ENCODE measurements around the gene SRRM4. TPM values are rescaled to one million over a fixed set of nuclear protein-coding genes. Genes with fewer than 3 reads are reported as not detected.

The SRRM4 gene
- total and polyA plus RNA-seq, 4 donors, result not detected

DNA sequence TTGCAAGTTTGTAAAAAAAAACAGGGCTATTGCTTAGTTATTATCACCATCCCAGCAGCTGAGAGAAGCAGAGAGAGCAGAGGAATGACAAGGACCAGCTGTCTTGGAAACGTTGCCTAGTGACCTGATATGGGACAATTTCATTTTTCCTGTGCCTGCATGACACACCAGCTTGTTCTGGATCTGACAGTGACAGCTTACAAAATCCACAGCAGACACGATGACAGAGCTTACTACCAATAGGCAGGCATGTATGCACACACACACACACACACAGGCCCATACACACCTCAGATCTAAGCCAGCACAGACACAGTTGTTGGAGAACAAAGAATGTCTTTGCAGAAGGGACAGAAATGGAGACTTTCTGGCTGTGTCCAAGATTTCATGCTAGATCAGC, 222.8 kb downstream of the SRRM4 start:
- H3K9ac ChIP-seq (ENCODE audit: low read depth in 1 of 2, low read length in 2 of 2), result no peak overlapping the region
- H3K4me3 ChIP-seq (ENCODE audit: low read depth in 1 of 3, low read length in 3 of 3), result no peak overlapping the region
- no peaks in the 10 kb centered on the region for H3K36me3 ChIP-seq (ENCODE audit: control insufficient read depth in 4 of 4, insufficient read depth in 3 of 4, low read depth in 1 of 4, low read length in 3 of 4)
- H3K27ac ChIP-seq (ENCODE audit: low read depth in 1 of 2, low read length in 2 of 2), result no peak overlapping the region
- WGBS, result 34% methylated on average over 2 of the region's 2 CpGs
- peaks cover 0 to 5% (median 0%) of the 10 kb centered on the region in 4 donors for H3K27me3 ChIP-seq (ENCODE audit: control insufficient read depth in 4 of 4, insufficient read depth in 4 of 4, low read length in 3 of 4)
- no peak for TF ChIP-seq FOXA1 (IDR thresholded peaks at IDR 0.05)
- TF ChIP-seq, protein P1, sequence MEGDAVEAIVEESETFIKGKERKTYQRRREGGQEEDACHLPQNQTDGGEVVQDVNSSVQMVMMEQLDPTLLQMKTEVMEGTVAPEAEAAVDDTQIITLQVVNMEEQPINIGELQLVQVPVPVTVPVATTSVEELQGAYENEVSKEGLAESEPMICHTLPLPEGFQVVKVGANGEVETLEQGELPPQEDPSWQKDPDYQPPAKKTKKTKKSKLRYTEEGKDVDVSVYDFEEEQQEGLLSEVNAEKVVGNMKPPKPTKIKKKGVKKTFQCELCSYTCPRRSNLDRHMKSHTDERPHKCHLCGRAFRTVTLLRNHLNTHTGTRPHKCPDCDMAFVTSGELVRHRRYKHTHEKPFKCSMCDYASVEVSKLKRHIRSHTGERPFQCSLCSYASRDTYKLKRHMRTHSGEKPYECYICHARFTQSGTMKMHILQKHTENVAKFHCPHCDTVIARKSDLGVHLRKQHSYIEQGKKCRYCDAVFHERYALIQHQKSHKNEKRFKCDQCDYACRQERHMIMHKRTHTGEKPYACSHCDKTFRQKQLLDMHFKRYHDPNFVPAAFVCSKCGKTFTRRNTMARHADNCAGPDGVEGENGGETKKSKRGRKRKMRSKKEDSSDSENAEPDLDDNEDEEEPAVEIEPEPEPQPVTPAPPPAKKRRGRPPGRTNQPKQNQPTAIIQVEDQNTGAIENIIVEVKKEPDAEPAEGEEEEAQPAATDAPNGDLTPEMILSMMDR (IDR thresholded peaks at IDR 0.05; ENCODE audit: low read depth, low read length, missing input control), result no peak
- TF ChIP-seq, protein P2, sequence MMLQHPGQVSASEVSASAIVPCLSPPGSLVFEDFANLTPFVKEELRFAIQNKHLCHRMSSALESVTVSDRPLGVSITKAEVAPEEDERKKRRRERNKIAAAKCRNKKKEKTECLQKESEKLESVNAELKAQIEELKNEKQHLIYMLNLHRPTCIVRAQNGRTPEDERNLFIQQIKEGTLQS (IDR thresholded peaks at IDR 0.05), result no peak
- TF ChIP-seq, protein P3, sequence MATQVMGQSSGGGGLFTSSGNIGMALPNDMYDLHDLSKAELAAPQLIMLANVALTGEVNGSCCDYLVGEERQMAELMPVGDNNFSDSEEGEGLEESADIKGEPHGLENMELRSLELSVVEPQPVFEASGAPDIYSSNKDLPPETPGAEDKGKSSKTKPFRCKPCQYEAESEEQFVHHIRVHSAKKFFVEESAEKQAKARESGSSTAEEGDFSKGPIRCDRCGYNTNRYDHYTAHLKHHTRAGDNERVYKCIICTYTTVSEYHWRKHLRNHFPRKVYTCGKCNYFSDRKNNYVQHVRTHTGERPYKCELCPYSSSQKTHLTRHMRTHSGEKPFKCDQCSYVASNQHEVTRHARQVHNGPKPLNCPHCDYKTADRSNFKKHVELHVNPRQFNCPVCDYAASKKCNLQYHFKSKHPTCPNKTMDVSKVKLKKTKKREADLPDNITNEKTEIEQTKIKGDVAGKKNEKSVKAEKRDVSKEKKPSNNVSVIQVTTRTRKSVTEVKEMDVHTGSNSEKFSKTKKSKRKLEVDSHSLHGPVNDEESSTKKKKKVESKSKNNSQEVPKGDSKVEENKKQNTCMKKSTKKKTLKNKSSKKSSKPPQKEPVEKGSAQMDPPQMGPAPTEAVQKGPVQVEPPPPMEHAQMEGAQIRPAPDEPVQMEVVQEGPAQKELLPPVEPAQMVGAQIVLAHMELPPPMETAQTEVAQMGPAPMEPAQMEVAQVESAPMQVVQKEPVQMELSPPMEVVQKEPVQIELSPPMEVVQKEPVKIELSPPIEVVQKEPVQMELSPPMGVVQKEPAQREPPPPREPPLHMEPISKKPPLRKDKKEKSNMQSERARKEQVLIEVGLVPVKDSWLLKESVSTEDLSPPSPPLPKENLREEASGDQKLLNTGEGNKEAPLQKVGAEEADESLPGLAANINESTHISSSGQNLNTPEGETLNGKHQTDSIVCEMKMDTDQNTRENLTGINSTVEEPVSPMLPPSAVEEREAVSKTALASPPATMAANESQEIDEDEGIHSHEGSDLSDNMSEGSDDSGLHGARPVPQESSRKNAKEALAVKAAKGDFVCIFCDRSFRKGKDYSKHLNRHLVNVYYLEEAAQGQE (IDR thresholded peaks at IDR 0.05), result no peak
- TF ChIP-seq, protein P4, sequence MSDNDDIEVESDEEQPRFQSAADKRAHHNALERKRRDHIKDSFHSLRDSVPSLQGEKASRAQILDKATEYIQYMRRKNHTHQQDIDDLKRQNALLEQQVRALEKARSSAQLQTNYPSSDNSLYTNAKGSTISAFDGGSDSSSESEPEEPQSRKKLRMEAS (IDR thresholded peaks at IDR 0.05), result no peak
- no peak for TF ChIP-seq HNF4A (conservative IDR thresholded peaks at IDR 0.05)
- no peak for TF ChIP-seq HNF4G (IDR thresholded peaks at IDR 0.05)
- TF ChIP-seq, protein P5, sequence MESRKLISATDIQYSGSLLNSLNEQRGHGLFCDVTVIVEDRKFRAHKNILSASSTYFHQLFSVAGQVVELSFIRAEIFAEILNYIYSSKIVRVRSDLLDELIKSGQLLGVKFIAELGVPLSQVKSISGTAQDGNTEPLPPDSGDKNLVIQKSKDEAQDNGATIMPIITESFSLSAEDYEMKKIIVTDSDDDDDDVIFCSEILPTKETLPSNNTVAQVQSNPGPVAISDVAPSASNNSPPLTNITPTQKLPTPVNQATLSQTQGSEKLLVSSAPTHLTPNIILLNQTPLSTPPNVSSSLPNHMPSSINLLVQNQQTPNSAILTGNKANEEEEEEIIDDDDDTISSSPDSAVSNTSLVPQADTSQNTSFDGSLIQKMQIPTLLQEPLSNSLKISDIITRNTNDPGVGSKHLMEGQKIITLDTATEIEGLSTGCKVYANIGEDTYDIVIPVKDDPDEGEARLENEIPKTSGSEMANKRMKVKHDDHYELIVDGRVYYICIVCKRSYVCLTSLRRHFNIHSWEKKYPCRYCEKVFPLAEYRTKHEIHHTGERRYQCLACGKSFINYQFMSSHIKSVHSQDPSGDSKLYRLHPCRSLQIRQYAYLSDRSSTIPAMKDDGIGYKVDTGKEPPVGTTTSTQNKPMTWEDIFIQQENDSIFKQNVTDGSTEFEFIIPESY (IDR thresholded peaks at IDR 0.05), result no peak
- no peak for TF ChIP-seq JUND (IDR thresholded peaks at IDR 0.05)
- TF ChIP-seq EGR1 (IDR thresholded peaks at IDR 0.05; ENCODE audit: low read depth in 2 of 2), result no peak
- TF ChIP-seq FOXA2 (IDR thresholded peaks at IDR 0.05), result no peak
- no peak for TF ChIP-seq YY1 (IDR thresholded peaks at IDR 0.05)
- TF ChIP-seq TAF1 (conservative IDR thresholded peaks at IDR 0.05), result no peak
- TF ChIP-seq NR2F2 (IDR thresholded peaks at IDR 0.05), result no peak
- no peak for TF ChIP-seq SP1 (IDR thresholded peaks at IDR 0.05)
- no peak for TF ChIP-seq RXRA (IDR thresholded peaks at IDR 0.05)
- no peak for TF ChIP-seq RAD21 (IDR thresholded peaks at IDR 0.05)
- no peaks in the 10 kb centered on the region for H3K9me3 ChIP-seq (ENCODE audit: control insufficient read depth in 4 of 4, low read length in 3 of 4)
- no peak for DNase-seq (ENCODE audit: low spot score)
- H3K4me1 ChIP-seq (ENCODE audit: control insufficient read depth in 4 of 4, insufficient read depth in 4 of 4, low read length in 3 of 4), result no peaks in the 10 kb centered on the region

All from liver (tissue), 9 donors.